HG03439 (cell line): Measurements from ENCODE around the gene C17orf75.
A peak's percentile ranks its signal among the peaks of the same experiment; 100 is the strongest.
"Not testable (repeated sequence)": the region's sequence is repeated elsewhere in the genome, so short reads cannot be mapped to it uniquely, and the experiment has no call there.

ENCODE experiments used
- ATAC-seq: cut with Tn5 transposase; IDR thresholded peaks from one replicate; pipeline ENCODE4 v1.9.1; 2021; ENCODE audit warnings: mild to moderate bottlenecking, moderate library complexity; ENCODE audit not compliant: unreplicated experiment

C17orf75 gene

GRCh38 chr17:32341857-32342602, at the start of gene C17orf75:
Gene C17orf75 (minus strand): TSS chr17:32342173. CDS start chr17:32342139, 34 bp downstream.
- peak; percentile 60 for ATAC-seq

DNA sequence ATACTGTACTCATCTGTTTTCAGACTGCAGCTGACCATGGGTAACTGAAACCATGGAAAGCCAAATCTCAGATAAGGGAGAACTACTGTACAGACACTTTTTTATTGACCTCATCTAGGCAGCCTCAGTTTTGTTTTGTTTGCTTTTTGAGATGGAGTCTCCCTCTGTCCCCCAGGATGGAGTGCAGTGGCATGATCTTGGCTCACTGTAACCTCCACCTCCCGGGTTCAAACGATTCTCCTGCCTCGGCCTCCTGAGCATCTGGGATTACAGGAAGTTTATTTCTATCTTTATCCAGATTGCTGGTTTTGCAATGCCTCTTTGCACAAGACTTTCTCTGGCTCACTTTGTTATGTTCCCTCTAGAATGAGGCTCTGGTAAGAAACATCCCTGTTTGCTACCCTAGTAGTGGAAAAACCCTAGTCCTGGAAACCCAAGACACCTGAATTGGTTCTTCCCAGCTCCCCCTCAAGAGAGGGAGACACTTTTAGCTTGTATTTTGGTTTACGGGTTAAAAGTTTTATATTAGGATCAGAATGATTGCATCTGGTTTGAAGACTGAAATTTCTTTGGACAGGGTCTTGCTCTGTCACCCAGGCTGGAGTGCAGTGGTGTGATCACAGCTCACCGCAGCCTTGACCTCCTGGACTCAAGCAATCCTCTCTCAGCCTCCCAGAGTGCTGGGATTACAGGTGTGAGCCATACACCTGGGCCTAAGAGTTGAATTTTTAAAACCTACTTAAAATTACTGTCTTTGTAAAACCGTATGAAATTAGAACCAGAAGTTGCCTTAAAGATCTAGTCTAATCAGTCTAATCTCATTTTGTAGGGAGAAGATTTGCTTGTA, 46.9 kb upstream of the C17orf75 start:
- no peak for ATAC-seq

- not testable (repeated sequence) for ATAC-seq
Observed at GRCh38 chr17:32388128-32388527, 46.2 kb upstream of the C17orf75 start.

DNA sequence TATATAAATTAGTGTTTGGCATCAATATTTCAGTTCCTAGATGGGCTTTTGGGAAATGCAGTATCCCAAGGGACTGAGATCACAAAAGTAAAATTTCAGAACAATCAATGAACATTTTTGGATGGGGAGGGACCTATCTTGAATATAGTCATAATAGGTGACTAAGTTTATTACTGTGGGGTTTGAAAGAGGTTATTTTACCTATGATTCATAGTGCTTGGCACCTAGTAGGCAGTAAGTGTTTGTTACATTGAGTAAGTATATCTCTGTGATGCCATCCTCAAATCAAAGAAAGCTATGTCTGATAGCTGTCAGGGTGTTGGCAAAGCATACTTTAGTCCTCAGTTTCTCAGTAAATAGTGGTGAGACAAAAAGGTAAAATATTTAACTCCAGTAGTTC, 44.9 kb upstream of the C17orf75 start:
- ATAC-seq: no peak

- no peak for ATAC-seq
Observed at GRCh38 chr17:32385971-32386370, 44.0 kb upstream of the C17orf75 start.

DNA sequence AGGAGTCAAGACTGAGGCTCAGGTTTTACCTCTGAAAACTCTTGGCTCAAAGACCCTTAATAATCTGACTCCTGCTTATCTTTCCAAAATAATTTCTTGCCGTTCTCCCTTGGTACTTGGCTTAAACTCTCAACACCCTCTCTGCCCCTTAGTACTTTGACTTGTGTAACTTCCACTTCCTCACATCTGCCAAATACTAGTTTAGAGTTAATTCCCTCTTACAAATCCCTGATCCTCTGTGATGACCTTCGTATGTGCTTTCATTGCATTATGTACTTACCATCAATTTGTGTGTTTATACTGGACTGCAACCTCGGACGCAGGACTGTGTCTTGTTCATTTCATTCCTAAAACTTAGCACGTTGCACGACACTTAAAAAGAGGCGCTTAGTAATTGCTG, 43.1 kb upstream of the C17orf75 start:
- ATAC-seq: no peak

DNA sequence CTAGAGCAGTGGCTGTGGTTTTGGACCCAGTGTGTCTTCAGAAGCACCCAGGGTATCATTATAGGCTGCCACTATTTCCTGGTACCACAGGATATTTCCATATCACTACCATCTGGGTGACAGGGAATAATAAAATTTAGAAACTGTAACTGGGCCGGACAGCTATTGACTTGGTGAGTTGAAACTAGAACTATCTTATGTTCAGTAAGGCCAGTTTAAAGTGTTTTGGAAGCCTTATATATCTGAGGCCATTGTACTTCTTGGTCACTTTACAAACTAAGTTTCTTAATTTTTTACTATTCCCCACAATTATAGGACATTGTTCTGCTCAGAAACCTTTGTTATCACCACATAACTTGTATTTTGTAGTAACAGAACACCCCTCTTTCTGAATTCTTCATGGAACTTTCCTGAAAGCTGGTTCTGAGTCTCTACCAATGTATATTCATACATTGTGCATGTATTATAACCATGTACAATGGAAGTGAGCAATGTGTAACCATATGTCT, 42.0 kb upstream of the C17orf75 start:
- no peak for ATAC-seq

DNA sequence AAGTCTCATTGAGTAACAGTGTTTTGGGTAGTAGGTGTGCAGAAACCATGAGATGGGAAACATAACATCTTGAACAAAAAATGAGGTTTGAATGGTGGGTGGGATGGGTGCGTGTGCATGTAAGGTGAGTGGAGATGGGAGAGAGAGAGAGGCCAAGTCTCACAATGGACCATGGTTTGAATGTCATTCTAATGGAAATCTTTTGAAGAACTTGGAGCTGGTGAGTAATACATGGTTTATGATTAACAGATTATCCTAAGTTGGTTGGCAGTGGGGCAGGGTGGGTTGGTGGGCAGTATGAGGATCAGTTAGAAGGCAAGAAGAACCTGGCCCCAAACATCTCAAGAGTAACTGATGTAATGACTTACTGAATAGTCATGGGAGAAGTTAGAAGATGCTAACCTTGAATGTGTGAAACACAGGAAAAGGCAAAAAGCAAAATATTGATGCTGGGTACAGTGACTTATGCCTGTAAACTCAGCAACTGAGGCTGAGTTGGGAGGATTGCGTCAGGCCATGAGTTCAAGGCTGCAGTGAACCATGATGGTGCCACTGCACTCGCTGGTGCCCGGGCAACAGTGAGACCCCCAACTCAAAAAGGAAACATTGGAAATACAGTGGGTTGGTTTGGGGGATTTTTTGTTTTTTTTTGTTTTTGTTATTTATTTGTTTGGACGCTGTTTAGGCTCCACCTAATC, 40.7 kb upstream of the C17orf75 start:
- no peak for ATAC-seq

GRCh38 chr17:32370426-32370825, 28.5 kb upstream of the C17orf75 start:
- ATAC-seq: no peak

GRCh38 chr17:32361270-32361669, 19.3 kb upstream of the C17orf75 start:
- no peak for ATAC-seq

- no peak for ATAC-seq
Observed at GRCh38 chr17:32357615-32358014, 15.6 kb upstream of the C17orf75 start.

DNA sequence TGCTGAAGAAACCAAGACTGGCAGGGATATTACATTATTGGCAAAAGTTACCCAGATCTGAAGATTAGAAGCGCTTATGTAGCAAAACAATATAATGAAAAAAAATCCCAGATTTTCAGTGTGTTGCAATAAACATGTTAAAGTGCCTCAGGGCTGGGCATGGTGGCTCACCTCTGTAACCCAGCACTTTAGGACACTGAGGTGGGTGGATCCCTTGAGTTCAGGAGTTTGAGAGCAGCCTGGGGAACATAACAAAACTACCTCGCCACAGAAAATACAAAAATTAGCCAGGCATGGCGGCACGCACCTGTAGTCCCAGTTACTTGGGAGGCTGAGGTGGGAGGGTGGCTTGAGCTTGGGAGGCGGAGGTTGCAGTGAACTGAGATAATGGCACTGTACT, 14.8 kb upstream of the C17orf75 start:
- no peak for ATAC-seq

DNA sequence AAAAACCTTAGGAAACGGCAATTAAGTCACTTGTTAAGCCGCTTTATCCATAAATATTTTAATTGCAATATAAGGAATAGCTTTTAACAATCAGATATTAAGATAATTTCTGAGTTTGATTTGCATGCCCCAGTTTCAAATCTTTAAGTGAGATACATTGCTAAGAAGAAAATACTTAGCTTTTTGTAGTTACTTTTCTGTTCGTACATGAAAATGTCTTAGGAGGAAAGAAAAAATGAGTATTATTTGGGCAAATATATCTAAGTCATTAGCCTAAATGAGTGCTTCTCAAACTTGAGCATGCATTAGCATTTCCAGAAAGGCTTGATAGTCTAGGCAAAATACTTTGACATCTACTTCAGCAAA, 14.4 kb upstream of the C17orf75 start:
- ATAC-seq: no peak

- no peak for ATAC-seq
Observed at GRCh38 chr17:32355649-32356377, 13.8 kb upstream of the C17orf75 start.

DNA sequence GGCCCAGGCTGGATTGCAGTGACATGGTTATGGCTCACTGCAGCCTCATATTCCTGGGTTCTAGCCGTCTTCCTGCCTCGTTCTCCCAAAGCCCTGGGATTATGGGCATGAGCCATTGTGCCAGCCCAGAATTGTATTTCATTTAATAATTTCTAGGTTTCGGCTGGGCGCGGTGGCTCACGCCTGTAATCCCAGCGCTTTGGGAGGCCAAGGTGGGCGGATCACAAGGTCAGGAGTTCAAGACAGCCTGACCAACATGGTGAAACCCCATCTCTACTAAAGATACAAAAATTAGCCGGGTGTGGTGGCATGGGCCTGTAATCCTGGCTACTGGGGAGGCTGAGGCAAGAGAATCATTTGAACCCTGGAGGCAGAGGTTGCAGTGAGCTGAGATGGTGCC, 10.8 kb upstream of the C17orf75 start:
- not testable (repeated sequence) for ATAC-seq

- peak; percentile 9 for ATAC-seq
Observed at GRCh38 chr17:32350666-32351418, 8.9 kb upstream of the C17orf75 start.

GRCh38 chr17:32349854-32350665, 8.1 kb upstream of the C17orf75 start, which contains the start of gene ZNF207:
Gene ZNF207 (plus strand): TSS chr17:32350157. CDS start chr17:32350286, 129 bp downstream.
- peak; percentile 91 for ATAC-seq

DNA sequence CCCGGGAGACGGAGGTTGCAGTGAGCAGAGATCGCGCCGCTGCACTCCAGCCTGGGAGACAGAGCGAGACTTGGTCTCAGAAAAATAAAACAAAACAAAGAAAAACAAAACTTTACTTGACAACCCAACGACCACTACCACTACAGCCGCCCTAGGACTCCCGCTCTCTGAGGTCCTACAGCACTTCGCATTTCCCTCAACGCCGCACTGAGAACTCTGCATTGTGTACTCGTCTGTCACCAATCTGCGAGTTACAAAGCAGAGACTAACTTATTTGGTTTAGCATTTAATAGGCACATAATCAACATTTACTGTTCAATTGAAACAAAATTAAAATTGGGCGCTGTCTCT, 7.5 kb upstream of the C17orf75 start:
- peak; percentile 6 for ATAC-seq

DNA sequence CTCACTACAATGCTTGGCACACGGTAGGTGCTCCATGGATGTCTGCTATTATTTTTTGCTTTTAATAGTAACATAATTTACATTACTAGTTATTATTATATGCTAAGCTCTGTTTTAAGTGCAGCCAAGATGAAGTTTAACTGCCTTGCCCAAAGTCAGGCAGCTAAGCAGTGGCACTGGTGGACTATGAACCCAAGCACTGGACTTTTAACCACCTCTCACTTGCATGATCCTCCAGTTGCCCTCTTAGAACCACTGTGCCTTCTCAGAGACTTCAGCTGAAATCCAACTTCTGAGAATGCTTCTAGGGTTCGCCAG, 6.5 kb upstream of the C17orf75 start:
- no peak for ATAC-seq
